Measurements from ENCODE around the gene MGAT4B.

MGAT4B gene

DNA sequence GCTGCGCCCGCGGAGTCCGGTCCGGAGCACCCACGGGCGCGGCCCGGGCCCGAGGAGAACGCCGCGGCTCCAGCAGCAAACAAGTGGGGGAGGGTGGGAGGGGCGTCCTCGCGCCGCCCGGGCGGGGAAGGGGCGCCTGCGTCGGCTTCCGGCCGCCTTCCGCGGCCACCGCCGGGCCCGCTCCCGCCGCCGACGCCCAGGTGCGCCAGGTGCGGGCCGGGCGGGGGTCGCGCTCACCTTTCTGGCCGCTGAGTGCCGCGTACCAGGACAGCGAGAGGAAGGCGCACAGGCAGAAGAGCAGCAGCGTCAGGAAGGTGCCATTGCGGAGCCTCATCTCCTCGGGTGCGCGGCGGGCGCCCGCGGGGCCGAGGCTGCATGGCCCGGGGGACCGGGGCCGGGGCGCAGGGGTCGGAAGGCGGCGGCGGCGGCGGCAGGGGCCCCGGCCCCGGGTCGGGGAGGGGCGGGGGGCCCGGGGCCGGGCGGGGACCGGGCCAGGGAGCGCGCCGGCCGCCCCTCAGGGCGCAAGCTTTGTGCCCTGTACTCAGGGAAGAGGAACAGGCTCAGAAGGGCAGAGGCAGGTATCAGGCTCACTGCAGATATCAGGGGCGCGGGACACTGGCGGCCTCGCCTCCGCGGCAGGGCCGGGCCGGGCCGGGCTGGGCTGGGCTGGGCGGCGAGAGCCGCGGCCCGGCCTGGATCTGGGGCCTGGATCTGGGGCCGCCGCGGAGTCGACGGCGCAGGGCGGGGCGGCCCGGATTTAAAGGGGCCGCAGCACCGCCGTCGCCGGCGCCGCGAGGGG, at the start of gene MGAT4B:
Gene MGAT4B (minus strand): TSS at position 617 of the 799 bp plus-strand sequence. CDS start 283 bp downstream, at position 334.
- TF ChIP-seq, protein P1, sequence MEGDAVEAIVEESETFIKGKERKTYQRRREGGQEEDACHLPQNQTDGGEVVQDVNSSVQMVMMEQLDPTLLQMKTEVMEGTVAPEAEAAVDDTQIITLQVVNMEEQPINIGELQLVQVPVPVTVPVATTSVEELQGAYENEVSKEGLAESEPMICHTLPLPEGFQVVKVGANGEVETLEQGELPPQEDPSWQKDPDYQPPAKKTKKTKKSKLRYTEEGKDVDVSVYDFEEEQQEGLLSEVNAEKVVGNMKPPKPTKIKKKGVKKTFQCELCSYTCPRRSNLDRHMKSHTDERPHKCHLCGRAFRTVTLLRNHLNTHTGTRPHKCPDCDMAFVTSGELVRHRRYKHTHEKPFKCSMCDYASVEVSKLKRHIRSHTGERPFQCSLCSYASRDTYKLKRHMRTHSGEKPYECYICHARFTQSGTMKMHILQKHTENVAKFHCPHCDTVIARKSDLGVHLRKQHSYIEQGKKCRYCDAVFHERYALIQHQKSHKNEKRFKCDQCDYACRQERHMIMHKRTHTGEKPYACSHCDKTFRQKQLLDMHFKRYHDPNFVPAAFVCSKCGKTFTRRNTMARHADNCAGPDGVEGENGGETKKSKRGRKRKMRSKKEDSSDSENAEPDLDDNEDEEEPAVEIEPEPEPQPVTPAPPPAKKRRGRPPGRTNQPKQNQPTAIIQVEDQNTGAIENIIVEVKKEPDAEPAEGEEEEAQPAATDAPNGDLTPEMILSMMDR (IDR thresholded peaks at IDR 0.05; ENCODE audit: unreplicated experiment in 3 of 3): no peak
- Mint-ChIP-seq H3K27ac (peak within 1 kb of the TSS in 1 of 3 experiments; percentile 68), H3K9me3 (no peaks in the 10 kb centered on the region), H3K36me3 (ENCODE audit: low read depth) (peaks cover 8% of the 10 kb centered on the region), H3K27me3 (ENCODE audit: low read depth) (no peaks in the 10 kb centered on the region), H3K4me3 (peak within 1 kb of the TSS; percentile 83 to 88 (median 87)), H3K4me1 (peaks cover 13% of the 10 kb centered on the region)

DNA sequence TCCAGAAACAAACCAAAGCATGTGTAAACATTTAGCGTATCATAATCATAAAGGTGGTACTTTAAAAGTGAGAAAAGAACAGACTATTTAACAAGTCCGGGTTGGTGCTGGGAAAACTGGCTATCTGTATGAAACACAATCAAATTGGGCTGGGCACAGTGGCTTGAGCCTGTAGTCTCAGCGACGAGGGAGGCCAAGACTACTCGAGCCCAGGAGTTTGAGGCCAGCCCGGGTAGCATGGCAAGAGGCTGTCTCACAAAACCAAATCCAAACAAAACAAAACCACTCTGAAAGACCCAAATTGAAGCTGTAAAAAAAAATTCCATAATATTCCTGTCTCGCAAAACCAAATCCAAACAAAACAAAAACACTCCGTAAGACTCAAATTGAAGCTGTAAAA, 47.7 kb upstream of the MGAT4B start:
- H3K4me3 Mint-ChIP-seq: no peak overlapping the region
- no peaks in the 10 kb centered on the region for H3K9me3 Mint-ChIP-seq
- H3K36me3 Mint-ChIP-seq (ENCODE audit: low read depth): peaks cover 18% of the 10 kb centered on the region
- H3K27ac Mint-ChIP-seq: no peak overlapping the region
- TF ChIP-seq, protein P1 (IDR thresholded peaks at IDR 0.05; ENCODE audit: unreplicated experiment in 3 of 3): no peak
- H3K4me1 Mint-ChIP-seq: peaks cover 13% of the 10 kb centered on the region
- H3K27me3 Mint-ChIP-seq (ENCODE audit: low read depth): no peaks in the 10 kb centered on the region

DNA sequence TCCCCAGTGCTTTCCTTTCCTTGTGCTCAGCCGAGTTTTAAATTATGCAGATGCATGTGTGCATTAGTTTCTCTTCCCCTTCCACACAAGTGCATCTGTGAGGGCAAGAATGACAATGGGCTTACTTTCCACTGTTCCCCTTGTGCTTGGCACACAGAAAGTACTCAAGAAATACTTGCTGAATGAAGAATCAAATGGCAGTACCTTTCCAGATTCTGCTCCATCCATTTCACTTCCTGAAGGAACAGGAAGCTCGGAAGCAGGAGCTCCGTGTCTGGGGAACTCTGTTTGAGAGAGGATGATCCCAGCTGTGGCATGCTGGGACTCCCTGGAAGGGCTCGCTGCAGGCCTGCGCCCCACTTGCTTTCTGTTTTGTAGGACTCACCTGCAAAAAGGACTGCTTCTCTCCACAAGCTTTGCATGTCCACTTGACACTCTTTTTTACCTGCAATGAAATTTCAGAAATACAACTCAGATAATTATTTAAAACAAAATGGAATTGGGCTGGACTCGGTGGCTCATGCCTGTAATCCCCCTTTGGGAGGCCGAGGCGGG, 46.4 kb upstream of the MGAT4B start:
- no peaks in the 10 kb centered on the region for H3K27me3 Mint-ChIP-seq (ENCODE audit: low read depth)
- no peaks in the 10 kb centered on the region for H3K9me3 Mint-ChIP-seq
- H3K4me3 Mint-ChIP-seq: no peak overlapping the region
- peaks cover 7% of the 10 kb centered on the region for H3K4me1 Mint-ChIP-seq
- TF ChIP-seq, protein P1 (IDR thresholded peaks at IDR 0.05; ENCODE audit: unreplicated experiment in 3 of 3): no peak
- H3K36me3 Mint-ChIP-seq (ENCODE audit: low read depth): peaks cover 18% of the 10 kb centered on the region
- H3K27ac Mint-ChIP-seq: no peak overlapping the region

DNA sequence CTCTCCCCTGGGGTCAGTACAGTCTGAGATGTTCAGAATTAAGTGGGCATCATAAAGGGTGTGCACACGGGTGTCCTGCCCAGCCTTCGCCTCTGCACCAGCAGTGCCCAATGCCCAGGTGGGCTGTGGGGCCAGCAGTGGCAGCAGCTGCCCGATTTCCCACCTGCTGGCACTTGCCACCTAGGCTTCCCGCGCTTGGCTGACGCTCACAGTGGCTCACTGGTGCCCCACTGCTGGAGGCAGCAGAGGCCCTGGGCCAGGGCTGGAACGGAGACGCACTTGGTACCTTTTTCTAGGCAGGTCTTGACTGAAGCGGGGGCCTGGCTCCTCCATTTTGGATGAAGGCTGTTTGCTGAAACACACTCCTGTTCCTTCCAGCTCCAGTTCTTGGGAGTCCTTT, 35.0 kb upstream of the MGAT4B start:
- Mint-ChIP-seq H3K4me3 (no peak overlapping the region), H3K27ac (no peak overlapping the region), H3K36me3 (ENCODE audit: low read depth) (peaks cover 73% of the 10 kb centered on the region), H3K27me3 (ENCODE audit: low read depth) (no peaks in the 10 kb centered on the region), H3K4me1 (no peaks in the 10 kb centered on the region), H3K9me3 (peaks cover 11% of the 10 kb centered on the region)
- TF ChIP-seq, protein P1 (IDR thresholded peaks at IDR 0.05; ENCODE audit: unreplicated experiment in 3 of 3): no peak

DNA sequence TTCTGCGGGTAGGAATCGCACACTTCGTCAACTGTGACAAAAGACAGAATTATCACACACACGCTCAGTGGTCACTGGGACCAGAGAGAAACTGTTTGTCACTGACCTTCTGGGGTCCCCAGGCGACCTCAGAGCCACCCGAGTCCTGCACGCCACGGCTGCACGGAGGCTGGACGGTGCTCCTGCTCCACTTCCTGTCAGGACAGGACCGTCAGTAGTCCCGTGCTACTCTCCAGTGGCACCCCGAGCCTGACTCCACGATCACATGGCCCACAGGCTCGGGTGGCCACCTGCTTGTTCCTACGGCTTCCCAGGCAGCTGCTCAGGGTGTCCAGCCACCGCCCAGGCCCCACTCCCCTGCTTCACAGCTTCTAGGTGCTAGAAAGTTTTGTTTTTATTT, 34.1 kb upstream of the MGAT4B start:
- H3K4me1 Mint-ChIP-seq: no peaks in the 10 kb centered on the region
- H3K36me3 Mint-ChIP-seq (ENCODE audit: low read depth): peaks cover 82% of the 10 kb centered on the region
- H3K27me3 Mint-ChIP-seq (ENCODE audit: low read depth): no peaks in the 10 kb centered on the region
- H3K4me3 Mint-ChIP-seq: no peak overlapping the region
- TF ChIP-seq, protein P1 (IDR thresholded peaks at IDR 0.05; ENCODE audit: unreplicated experiment in 3 of 3): no peak
- no peak overlapping the region for H3K27ac Mint-ChIP-seq
- H3K9me3 Mint-ChIP-seq: peaks cover 5% of the 10 kb centered on the region
